Fibroblast of villous mesenchyme (primary cell): ENCODE results near the gene MRPS22. TPM values are rescaled to one million over a fixed set of nuclear protein-coding genes. Genes with fewer than 3 reads are reported as not detected.
"Not testable (repeated sequence)": the region's sequence is repeated elsewhere in the genome, so short reads cannot be mapped to it uniquely, and the experiment has no call there.

ENCODE experiments used
- DNase-seq: peaks from one replicate; pipeline ENCODE4 v3.0.0-alpha.2; 2010; ENCODE audit warnings: low read depth
- H3K4me3 ChIP-seq: 2 replicates; pipeline ENCODE4 v1.5.1; 2011; ENCODE audit warnings: low read depth, mild to moderate bottlenecking, low read length
- CTCF ChIP-seq: IDR thresholded peaks from 2 replicates; pipeline ENCODE4 v1.5.1; 2012; ENCODE audit warnings: low read depth, mild to moderate bottlenecking, low read length; ENCODE audit not compliant: insufficient read depth
- total RNA-seq: library from RNA; depleted of rRNA; stranded (reverse); fragments of >200 nt; gene quantifications from 2 replicates; pipeline ENCODE4 v1.2.3, GENCODE V29; 2012

Gene MRPS22
- total RNA-seq, 1 donor = 89.8 TPM

GRCh38 chr3:139332092-139332491 is 11.7 kb upstream of the MRPS22 start:
- no peak for TF ChIP-seq CTCF
- DNase-seq = no peak
- H3K4me3 ChIP-seq = no peak overlapping the region

GRCh38 chr3:139334675-139335074 is 9.1 kb upstream of the MRPS22 start:
- DNase-seq, H3K4me3 ChIP-seq: not testable (repeated sequence)

- no peak for TF ChIP-seq CTCF
- H3K4me3 ChIP-seq = no peak overlapping the region
- DNase-seq = no peak
Measured at GRCh38 chr3:139338405-139338804, 5.4 kb upstream of the MRPS22 start.

GRCh38 chr3:139339219-139339906 is 4.5 kb upstream of the MRPS22 start:
- no peak for TF ChIP-seq CTCF
- no peak overlapping the region for H3K4me3 ChIP-seq
- no peak for DNase-seq

GRCh38 chr3:139340784-139341183 is 3.0 kb upstream of the MRPS22 start:
- H3K4me3 ChIP-seq = no peak overlapping the region
- DNase-seq = no peak
- no peak for TF ChIP-seq CTCF

- no peak overlapping the region for H3K4me3 ChIP-seq
- DNase-seq = peak; percentile 31
- no peak for TF ChIP-seq CTCF
Measured at GRCh38 chr3:139342054-139342453, 1.8 kb upstream of the MRPS22 start.

GRCh38 chr3:139346771-139347170 is 3.0 kb downstream of the MRPS22 start:
- TF ChIP-seq CTCF = no peak

More at GRCh38 chr3:139346771-139347170, 3.0 kb downstream of the MRPS22 start:
- H3K4me3 ChIP-seq = no peak overlapping the region
- no peak for DNase-seq
